Activated effector memory CD4-positive, alpha-beta T cell treated with Interleukin-2 at 50 U/mL for 16 hours (primary cell): ENCODE measurements around the gene TRPM2.
"Not testable (repeated sequence)": the region's sequence is repeated elsewhere in the genome, so short reads cannot be mapped to it uniquely, and the experiment has no call there.

Experiments used
- DNase-seq: peaks from one replicate; pipeline ENCODE4 v3.0.0-alpha.2; 2020

TRPM2 gene

DNA sequence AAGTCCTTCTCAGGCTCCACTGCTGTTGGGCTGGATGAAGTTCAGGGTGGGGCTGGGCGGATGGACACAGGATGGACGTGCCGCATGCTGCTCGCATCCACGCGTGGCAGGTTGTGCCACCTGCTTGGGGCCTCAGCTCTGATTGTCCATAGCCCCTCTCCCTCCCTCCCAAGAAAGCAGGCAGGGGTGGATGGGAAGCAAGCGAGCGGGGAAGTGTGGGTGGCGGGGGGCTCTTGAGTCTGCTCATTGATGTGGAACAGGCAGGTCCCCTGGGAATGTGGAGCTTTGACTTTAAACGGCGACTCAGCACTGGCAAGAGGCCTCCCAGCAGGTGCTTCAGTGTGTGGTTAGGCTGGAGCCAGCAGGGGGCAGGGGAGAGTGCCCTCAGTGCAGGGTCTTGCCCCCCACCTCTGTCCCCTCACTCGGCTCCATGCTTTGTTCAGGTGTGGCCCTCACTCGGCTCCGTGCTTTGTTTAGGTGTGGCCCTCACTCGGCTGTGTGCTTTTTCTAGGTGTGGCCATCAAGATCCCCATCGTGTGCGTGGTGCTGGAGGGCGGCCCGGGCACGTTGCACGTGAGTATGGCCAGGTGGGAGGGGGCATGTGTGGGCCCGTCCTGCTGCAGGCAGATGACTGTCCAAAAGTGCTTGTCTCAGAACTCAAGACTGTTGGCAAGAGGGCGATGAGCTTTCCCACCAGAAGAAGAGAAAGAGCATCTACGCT is 23.9 kb downstream of the TRPM2 start:
- DNase-seq: no peak

DNA sequence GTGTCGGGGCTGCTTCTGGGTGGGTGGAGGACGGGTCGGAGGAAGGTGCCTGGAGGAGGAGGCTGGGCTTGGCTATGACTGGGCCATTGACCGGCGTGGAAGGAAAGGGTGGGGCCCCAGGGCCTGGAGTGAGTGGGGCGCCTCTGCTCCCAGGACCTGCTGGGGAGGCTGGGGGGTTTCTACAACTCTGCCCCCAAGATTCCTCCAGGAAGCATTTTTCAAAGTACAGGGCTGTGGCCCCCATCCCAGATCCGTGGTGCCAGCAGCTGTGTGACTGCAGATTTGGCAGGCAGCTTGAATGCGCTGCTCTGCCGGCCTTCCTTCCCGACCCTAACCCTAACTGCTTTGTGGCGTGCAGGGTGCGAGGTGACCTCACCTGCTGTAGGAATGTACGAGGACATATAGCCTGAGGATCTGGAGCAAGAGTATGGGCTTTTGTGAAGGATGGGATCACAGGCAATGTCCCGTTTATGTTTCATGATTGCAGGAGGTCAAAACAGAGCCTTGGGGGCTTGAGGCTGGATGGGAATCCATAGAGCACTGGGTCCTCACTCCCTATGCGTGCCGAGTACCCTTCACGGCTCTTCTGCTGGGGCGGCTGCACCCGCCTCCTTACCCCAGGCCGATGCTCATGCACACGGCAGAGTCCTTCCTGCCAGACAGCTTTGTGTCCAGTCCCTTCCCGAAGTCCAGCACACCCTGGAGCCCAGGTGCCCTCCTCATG is 24.7 kb downstream of the TRPM2 start:
- DNase-seq: no peak

DNA sequence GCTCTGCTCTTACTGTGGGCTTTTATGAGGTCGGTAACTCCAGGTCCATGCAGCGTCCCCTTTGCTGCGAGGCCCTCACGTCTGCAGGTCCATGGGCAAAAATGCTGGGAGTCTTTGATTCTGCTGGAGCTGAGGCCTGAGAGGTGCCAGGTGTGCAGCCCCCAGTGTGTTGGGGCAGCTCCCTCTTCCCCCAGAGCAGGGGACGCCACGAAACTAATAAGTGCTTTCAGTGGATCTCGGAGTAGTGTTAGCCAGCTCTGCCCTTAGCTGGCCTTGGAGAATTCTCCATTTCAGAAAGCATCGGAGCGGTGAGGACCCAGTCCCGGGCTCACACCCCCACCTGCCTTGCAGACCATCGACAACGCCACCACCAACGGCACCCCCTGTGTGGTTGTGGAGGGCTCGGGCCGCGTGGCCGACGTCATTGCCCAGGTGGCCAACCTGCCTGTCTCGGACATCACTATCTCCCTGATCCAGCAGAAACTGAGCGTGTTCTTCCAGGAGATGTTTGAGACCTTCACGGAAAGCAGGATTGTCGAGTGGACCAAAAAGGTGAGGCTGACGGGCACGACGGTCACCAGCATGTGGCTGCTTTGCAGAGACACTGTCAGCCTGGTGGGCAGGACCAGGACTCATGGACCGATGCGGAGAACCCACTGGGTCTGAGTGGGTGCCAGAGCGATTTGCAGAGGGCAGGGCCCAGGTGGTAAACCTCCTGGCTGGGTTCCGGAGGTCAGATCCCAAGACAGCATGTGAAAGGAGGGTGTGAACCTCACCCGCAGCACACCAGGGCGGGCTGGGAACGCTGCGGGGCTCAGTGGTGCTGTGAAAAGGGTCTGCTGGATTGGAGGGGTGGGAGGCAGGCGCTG is 25.5 kb downstream of the TRPM2 start:
- DNase-seq: no peak

DNA sequence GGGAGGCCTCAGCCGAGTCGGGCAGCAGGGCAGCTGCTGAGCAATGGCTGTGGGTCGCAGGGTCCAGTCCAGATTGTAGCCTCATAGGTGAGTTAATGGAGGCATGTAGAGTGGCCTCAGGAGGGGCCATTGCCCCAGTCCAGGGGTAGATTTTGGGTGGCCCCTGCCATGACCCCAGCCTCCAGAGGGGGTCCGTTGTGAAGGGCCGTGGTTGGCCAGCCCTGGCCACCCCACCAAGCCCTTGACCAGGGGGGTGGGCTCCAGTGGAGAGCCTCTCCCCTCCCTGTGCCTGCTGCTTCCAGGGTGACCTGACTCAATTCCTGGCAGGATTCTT is 26.1 kb downstream of the TRPM2 start:
- no peak for DNase-seq

DNA sequence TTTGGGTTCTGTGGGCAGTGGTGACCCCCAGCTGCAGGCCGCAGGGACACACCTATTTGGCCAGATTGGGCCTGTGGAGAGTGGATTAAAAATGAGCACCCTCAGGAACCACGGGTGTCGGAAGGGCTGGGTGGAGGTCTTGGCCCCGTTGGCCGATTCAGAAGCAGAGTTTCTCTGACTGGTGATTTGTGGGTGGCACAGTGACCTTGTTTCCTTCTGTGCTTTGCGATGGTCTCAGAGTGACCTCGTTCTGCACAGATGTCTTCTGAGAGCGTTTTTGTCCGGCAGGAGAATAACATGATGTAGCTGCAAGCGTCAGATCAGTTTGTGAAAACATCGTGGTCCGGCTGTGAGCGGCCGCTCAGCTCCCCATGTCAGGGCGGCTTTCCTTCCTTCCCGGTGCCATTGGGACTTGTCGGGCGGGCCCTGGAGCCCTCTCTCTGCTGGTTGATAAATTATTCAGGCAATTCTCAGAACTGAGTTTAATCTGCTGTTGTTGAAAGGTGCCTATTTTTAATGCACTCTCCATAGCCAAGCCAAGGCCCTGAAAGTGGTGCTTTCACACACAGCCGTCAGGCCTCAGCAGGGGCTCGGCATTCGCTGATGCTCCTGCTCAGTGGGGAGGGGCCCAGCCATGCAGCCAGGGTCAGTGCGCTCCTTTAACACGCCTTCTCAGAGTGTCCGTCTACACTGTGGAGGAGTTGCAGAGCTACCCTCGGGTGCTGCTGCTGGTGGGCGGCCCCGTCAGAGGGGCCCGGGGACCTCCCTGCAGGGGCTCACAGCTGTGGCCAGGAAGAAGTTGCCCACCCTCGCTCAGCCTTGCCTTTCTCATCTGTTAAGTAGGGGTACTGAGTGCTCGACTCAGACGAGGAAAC is 26.8 kb downstream of the TRPM2 start:
- DNase-seq: no peak

DNA sequence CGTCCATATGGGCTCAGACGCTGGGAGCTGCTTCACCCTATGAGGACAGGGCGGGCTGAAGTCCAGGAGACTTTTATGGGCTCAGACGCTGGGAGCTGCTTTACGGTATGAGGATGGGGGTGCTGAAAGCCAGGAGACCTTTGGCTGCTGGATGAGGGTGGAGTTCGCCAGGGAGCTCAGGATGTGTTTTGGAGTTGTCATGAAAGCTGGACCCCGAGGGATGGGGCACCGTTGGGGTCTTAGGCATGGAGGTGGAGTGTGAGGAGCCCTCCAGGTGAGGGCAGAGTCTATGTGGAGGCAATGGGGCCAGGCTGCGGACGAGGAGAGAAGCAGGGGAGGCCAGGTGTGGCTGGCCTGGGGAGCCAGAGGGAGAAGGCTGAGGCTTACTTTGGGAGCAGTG is 27.5 kb downstream of the TRPM2 start:
- DNase-seq: no peak

DNA sequence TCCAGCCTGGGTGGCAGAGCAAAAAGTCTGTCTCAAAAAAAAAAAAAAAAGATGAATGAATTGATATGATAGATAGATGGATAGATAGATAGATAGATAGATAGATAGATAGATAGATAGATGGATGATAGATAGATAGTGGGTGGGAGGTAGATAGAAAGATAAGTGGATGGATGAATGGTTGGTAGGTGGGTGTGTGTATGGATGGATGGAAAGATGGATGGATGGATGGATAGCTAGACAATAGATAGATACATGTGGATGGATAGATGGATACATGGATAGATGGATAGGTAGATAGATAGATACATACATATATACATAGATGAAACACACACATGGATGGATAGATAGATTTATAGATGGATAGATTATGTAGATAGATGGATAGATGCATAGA is 28.5 kb downstream of the TRPM2 start:
- DNase-seq: no peak

DNA sequence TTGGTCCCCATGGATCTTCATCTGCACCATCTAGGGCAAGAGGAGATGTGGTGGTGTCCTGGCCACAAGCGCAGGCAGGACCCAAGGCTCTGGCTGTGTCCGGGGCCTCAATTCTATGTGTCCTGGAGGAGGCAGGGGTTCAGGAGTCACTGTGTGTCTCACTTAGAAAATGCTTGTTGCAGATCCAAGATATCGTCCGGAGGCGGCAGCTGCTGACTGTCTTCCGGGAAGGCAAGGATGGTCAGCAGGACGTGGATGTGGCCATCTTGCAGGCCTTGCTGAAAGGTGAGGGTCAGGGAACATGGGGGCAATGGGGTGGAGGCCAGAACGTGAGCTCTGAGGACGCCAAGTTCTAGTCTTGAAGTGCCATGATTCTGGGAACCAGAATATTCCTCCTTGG is 29.1 kb downstream of the TRPM2 start:
- DNase-seq: no peak

DNA sequence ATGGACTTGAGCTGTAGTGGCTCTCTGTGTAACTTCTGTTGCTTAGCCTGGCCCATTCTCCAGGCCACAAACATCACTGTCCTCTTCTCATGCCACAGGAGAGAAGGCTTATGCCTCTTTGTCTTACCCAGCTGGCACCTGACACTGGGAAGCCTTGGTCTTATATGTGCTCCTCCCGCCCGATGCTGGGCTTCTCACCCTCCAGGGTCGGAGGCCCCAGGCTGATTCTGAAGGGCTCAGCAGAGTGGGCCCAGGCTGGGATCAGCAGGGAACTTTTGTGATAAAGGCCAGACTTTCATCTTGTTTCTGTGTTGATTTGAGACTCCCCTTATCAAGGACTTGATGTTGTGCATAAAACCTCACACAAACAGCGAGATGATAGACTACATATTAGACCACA is 29.8 kb downstream of the TRPM2 start:
- no peak for DNase-seq

DNA sequence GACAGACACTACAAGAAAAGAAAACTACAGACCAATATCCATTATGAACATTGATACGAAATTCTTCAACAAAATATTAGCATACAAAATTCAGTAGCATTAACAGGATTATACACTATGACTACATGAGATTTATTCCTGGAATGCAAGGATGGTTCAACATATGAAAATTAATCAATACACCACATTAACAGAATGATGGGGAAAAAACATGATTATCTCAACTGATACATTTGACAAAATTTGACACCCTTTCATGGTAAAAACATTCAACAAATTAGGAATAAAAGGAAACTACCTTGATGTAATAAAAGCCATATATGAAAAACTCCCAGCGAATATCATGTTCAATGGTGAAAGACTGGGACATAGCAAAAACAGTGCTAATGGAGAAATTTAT is 31.5 kb downstream of the TRPM2 start:
- no peak for DNase-seq

DNA sequence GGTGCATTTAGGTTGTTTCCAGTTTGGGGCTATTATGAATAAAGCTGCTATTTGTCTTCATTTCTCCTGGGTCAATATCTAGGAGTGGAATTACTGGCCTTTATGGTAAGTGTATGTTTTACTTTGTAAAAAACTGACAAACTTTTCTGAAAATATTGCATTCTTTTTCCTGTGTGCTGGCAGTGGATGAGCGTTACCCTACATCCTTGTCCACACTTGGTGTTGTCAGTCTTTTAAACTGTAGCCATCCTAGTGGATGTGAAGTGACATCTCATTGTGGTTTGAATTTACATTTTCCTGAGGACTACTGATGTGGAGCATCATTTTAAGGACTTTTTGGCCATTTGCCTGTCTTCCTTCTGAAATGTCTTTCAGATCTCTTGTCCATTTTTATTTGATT is 35.9 kb downstream of the TRPM2 start:
- no peak for DNase-seq

DNA sequence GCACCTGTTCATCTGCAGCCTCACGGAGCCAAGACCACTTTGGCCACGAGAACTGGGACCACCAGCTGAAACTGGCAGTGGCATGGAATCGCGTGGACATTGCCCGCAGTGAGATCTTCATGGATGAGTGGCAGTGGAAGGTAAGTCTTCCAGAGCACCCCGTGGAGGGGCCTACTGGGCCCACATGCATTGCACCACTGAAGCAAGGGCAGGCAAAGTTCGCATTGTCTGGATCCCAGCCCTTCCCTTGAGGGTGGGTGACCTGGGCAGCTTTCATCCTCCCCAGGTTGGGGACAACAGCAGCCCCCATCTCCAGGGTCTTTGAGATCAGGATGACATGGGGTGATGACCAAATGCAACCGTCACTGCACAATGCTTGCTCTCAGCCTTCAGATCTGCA is 37.5 kb downstream of the TRPM2 start:
- no peak for DNase-seq

DNA sequence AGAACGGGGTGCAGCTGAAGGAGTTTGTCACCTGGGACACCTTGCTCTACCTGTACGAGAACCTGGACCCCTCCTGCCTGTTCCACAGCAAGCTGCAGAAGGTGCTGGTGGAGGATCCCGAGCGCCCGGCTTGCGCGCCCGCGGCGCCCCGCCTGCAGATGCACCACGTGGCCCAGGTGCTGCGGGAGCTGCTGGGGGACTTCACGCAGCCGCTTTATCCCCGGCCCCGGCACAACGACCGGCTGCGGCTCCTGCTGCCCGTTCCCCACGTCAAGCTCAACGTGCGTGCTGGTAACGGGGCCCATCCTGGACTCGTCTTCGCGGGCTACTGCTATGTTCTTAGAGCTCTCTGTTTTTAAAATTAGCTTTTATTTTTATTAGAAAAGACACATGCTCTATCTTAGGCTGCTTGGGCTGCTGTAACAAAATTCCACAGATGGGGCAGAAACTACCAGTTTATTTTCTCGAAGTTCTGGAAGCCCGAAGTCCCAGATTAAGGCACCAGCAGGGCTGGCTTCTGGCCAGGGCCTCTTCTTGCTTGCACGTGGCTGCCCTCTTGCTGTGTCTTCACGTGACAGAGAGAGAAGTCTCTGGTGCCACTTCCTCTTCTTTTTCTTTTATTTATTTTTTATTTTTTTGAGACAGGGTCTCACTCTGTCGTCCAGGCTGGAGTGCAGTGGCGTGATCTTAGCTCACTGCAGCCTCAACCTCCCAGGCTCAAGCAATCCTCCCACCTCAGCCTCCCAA is 38.1 kb downstream of the TRPM2 start:
- DNase-seq: no peak

DNA sequence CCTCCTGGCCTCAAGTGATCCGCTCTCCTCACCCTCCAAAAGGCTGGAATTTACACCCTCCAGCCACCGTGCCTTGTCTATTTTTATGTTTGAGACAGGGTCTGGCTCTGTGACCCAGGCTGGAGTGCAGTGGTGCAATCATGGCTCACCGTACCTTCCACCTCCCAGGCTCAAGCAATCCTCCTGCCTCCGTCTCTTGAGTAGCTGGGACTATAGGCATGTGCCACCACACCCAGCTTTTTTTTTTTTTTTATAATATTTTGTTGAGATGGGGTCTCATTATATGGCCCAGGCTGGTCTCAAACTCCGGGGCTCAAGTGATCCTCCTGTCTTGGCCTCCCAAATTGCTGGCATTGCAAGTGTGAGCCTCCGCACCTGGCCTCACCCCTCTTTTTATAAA is 38.8 kb downstream of the TRPM2 start:
- no peak for DNase-seq

DNA sequence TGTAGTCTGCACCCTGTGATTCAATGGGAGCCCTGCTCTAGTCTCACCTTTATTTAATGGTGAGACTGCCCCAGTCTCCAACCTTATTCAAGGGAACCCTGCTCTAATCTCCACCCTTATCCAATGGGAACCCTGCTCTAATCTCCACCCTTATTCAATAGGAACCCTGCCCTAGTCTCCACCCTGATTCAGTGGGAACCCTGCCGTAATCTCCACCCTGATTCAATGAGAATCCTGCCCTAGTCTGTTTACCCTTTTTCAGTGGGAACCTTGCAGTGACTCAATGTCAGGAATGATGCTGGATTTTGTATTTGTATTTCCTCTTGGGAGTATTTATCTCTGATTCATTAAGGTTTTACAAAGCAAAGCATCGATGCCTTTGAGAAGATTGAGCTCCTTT is 39.5 kb downstream of the TRPM2 start:
- no peak for DNase-seq

DNA sequence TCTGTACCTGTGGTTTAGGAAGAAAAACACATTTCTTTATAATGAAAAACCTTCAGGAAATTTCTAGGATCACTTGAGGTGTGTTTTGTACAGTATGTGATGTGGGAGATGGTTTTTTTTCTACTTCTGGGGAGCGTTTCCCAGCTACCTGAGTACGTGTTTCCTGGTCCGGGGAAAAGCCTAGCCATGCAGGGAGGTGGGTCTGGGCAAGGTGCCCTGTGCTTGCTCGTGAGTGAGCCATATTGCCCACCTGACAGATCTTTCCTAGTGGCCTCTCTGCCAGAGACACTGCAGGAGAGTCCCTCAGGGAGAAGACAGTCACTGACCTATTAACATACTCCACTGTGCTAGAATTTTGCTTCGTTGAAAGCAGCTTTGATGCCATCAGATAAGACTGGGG is 41.3 kb downstream of the TRPM2 start:
- no peak for DNase-seq

DNA sequence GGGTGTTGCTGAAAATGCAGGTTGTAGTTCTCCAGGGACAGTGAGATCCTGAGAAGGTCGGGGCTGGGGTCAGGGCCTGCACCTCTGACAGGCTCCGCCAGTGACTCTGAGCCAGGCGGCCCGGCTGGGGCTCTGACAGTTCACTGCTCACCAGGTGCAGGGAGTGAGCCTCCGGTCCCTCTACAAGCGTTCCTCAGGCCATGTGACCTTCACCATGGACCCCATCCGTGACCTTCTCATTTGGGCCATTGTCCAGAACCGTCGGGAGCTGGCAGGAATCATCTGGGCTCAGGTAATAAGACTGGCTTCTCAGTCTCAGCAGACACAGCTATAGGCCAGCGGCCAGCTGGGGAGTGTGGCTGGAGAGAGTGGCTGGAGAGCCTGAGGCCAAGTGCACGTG is 41.8 kb downstream of the TRPM2 start:
- DNase-seq: no peak

DNA sequence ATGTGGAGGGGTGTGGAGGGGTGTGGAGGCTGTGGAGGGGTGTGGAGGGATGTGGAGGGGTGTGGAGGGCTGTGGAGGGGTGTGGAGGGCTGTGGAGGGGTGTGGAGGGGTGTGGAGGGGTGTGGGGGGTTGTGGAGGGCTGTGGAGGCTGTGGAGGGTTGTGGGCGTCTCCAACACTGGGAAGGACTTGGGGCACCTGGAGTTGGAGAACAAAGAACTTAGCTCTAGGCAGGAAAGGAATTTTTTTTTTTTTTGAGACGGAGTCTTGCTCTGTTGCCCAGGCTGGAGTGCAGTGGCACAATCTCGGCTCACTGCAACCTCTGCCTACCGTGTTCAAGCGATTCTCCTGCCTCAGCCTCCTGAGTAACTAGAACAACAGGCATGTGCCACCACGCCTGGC is 43.4 kb downstream of the TRPM2 start:
- DNase-seq: not testable (repeated sequence)

DNA sequence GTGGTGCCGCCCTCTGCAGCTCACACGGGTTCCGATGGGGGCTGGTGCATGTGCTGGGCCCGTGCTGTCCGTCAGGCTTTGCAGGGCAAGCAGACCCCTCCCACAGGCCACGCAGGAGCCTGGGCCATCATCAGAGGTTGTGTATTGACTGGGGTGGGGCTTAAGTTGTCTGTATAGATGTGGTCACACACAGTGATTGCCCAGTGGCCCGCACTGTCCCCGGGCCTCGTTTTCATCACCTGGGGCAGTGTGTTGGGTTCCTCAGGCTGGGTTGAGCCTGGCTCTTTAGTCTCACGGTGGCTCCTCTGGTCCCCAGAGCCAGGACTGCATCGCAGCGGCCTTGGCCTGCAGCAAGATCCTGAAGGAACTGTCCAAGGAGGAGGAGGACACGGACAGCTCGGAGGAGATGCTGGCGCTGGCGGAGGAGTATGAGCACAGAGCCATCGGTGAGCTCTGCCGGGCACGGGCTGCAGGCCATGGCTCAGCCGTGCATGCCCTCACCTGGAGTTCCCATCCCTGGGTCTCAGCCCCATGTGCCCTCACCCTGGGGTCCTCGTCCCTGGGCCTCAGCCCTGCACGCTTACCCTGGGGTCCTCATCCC is 44.1 kb downstream of the TRPM2 start:
- no peak for DNase-seq

DNA sequence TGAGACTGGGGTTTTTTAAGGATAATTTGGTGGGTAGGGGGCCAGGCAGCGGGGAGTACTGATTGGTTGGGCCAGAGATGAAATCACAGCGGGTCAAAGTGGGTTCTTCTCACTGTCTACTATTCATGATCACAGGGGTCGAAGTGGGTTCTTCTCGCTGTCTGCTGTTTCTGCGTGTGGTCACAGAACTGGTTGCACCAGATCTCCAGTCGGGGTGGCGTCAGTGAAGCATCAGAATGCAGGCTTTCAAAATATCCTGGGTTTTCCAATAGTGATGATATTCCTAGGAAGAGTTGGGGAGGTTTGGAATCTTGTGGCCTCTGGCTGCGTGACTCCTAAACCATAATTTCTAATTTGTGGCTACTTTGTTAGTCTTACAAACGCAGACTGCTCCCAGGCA is 45.1 kb downstream of the TRPM2 start:
- no peak for DNase-seq

DNA sequence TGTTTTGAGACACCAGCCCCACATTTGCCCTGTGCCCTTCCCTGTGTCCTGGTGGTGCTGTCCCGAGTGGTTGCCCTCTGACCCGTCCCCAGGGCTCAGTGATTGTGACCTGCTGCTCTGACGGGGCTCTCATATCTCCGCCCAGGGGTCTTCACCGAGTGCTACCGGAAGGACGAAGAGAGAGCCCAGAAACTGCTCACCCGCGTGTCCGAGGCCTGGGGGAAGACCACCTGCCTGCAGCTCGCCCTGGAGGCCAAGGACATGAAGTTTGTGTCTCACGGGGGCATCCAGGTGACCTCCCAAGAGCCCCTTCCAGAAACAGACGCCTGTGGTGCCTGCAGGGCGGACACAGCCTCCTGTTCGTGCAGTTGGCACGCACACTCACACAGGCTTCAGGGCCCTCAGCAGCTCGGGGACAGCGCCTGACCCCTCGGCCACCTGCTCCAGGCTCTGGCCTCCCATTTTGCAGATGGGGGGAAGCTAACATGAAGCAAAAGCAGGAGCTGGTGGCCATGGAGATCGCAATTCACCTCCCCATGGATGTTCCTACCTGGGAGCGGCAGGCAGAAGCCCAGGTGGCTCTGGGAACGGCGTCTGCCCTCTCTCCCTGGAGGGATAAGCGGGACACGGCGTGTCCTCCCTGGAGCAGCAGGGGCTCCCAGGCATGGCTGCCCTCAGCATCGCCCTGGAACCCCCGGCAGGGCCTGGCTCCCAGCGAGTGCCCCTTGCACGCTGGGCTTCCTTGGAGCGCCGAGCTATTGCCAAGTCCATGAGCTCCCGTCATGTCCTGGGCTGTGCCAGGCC is 45.9 kb downstream of the TRPM2 start:
- DNase-seq: no peak
